Measurements from ENCODE around the gene CHD3.
A peak's percentile ranks its signal among the peaks of the same experiment; 100 is the strongest.
"Not testable (repeated sequence)": the region's sequence is repeated elsewhere in the genome, so short reads cannot be mapped to it uniquely, and the experiment has no call there.

CHD3 gene

GRCh38 chr17:7850701-7851437 lies 37.7 kb upstream of the CHD3 start:
- peak; percentile 53 for DNase-seq

- peak; percentile 99 for DNase-seq
Observed at GRCh38 chr17:7851438-7852261, 36.9 kb upstream of the CHD3 start.

DNA sequence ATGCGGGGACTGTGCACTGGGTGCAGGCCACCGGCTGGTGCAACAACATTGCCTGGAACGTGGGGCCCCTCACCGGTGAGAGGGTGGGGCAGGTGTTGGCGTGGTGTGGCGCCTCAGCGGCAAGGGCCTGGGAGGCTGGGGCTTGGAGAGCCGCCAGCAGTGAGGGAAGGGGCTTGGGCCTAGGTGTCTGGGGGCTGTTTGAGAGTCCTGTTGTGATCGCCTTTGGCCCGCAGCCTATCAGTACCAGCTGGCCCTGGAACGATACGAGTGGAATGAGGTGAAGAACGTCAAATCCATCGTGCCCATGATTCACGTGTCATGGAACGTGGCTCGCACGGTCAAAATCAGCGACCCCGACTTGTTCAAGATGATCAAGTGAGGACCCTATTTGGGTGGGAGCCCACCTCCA lies 36.3 kb upstream of the CHD3 start:
- DNase-seq, result no peak

DNA sequence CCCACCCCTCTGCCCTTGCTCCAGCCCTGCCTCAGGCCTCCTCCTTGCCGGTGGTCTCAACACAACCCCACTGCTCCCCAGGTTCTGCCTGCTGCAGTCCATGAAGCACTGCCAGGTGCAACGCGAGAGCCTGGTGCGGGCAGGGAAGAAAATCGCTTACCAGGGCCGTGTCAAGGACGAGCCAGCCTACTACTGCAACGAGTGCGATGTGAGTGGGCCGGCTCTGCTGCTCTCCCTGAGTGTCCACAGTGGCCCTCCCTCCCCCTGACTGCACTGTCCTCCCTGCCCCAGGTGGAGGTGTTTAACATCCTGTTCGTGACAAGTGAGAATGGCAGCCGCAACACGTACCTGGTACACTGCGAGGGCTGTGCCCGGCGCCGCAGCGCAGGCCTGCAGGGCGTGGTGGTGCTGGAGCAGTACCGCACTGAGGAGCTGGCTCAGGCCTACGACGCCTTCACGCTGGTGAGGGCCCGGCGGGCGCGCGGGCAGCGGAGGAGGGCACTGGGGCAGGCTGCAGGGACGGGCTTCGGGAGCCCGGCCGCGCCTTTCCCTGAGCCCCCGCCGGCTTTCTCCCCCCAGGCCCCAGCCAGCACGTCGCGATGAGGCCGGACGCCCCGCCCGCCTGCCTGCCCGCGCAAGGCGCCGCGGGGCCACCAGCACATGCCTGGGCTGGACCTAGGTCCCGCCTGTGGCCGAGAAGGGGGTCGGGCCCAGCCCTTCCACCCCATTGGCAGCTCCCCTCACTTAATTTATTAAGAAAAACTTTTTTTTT lies 35.5 kb upstream of the CHD3 start:
- DNase-seq, result no peak

GRCh38 chr17:7853691-7854038 lies 34.9 kb upstream of the CHD3 start:
- DNase-seq, result no peak

DNA sequence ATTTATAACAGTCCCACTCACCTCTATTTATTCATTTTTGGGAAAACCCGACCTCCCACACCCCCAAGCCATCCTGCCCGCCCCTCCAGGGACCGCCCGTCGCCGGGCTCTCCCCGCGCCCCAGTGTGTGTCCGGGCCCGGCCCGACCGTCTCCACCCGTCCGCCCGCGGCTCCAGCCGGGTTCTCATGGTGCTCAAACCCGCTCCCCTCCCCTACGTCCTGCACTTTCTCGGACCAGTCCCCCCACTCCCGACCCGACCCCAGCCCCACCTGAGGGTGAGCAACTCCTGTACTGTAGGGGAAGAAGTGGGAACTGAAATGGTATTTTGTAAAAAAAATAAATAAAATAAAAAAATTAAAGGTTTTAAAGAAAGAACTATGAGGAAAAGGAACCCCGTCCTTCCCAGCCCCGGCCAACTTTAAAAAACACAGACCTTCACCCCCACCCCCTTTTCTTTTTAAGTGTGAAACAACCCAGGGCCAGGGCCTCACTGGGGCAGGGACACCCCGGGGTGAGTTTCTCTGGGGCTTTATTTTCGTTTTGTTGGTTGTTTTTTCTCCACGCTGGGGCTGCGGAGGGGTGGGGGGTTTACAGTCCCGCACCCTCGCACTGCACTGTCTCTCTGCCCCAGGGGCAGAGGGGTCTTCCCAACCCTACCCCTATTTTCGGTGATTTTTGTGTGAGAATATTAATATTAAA lies 34.4 kb upstream of the CHD3 start:
- no peak for DNase-seq

DNA sequence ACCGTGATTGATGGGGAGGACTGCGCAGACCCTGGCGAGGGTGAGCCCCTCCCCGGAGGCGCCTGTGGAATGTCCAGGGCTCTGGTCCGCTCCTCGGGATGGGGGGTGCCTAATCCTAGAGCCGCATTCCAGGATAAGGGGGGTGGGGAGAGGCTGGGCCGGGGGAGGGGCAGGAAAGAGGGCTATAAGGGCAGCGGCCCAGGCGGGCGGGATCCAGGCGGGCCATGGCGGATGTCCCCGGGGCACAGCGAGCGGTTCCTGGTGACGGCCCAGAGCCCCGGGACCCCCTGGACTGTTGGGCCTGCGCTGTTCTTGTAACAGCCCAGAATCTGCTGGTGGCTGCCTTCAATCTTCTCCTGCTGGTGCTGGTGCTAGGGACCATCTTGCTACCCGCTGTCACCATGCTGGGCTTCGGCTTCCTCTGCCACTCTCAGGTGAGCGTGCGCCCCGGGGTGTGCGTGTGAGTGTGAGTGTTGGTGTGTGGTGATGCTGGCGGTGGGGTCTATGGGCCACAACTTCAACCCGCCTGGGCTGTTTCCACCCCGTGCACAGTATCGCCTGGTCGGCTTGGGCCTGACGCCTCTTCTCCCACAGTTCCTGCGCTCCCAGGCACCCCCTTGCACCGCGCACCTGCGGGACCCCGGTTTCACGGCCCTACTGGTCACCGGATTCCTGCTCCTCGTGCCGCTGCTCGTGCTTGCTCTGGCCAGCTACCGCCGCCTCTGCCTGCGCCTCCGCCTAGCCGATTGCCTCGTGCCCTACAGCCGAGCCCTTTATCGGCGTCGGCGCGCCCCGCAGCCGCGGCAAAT lies 33.5 kb upstream of the CHD3 start, which contains the start of gene TMEM88:
Gene TMEM88 (plus strand): TSS at position 216 of the 809 bp plus-strand sequence. CDS start 9 bp downstream, at position 225.
- DNase-seq, result peak; percentile 61

DNA sequence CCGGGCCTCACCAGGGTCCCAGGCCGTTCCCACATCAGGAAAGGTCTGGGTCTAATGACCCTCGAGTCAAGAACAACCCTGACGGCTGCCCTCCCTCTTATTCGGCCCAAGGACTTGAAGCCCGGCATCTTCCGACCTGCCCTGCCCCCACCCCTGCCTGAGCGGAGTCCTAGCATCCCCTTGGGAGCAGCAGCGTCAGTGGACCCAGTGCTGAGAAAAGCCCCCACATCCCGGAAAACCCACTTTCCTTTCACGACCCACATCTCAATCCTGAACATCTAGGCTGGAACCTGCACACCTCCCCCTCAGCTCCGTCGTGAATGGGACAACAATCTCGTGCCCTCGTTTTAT lies 33.0 kb upstream of the CHD3 start:
- no peak for DNase-seq

DNA sequence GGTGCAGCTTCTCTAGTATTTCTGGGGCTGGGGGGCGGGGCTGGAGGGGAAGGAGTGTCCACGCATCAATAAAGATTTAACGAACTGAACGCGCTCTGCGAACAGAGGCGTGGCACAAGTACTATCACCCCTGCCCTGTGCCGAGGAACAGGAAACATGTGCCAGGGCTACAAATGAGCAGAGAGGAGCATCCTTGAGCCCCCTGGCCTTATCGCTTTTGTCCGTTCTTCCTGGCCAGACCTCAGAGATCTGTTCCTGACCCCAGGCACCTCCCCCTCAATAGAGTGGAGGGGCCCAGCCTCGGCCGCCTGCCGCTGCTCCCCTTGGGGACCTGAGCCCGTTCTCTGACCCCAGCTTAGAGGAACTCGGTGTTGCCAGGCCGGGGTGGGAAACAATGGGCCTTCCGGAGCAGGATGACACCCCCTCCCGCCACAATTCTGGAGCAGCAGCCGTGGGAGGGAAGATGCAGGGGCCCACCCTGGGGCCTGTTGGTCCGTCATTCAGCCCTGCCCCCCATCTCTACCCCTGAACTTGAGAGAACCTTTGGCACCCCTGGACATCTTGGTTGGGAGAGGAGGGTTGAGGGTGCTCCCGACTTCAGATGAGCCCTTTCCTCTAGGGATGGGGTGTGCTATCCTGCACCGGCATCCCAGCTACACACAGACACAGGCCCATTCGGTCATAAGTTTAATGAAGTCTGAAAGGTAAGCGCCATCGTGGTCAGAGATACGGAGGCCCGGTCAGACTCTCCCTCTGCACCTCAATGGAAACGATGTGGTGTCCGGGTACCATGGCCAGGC lies 32.4 kb upstream of the CHD3 start:
- peak; percentile 85 for DNase-seq

DNA sequence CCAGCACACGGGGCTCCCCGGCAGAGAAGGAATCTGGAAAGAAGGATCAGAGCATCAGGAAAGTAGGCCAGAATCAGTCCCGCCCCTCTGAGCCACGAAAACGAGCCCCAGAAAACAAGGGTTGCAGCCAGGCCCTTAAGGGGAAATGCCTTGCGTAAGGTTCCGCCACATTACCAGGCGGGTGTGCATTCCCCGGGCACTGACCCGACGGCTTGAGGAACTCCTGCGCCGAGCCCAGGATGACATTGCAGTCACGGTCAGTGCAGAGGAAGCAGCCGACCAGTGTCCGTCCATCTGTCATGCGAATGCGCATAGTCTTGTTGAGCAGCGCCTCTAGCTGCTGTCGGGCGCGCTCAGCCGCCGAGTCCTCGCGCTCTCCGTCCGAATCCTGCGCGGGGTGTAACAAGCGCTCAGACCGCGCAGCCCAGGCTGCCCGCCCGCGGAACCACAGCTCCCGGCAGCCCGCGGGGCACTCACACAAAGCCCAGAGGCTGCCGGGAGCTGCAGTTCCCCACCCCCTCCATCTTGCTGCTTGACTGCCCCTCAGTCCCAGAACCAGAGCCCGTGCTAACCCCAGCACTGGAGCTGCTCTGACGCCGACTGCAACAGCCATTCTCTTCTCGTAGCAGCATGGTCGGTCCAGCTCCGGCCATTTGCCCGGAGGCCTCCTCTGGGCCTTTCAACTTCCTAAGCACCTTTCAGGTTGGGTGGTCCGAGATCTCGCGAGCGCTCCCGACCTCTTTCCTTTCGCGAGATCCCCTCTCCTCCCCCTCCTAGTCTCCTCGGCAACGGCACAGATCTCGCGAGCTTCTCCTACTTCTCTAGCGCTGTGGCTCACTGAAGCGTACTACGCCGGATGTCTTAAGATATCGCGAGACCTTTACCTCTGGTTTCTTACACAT lies 31.5 kb upstream of the CHD3 start, which contains the start of gene NAA38:
Gene NAA38 (minus strand): TSS at position 749 of the 902 bp plus-strand sequence. CDS start 96 bp downstream, at position 653.
- peak; percentile 100 for DNase-seq

DNA sequence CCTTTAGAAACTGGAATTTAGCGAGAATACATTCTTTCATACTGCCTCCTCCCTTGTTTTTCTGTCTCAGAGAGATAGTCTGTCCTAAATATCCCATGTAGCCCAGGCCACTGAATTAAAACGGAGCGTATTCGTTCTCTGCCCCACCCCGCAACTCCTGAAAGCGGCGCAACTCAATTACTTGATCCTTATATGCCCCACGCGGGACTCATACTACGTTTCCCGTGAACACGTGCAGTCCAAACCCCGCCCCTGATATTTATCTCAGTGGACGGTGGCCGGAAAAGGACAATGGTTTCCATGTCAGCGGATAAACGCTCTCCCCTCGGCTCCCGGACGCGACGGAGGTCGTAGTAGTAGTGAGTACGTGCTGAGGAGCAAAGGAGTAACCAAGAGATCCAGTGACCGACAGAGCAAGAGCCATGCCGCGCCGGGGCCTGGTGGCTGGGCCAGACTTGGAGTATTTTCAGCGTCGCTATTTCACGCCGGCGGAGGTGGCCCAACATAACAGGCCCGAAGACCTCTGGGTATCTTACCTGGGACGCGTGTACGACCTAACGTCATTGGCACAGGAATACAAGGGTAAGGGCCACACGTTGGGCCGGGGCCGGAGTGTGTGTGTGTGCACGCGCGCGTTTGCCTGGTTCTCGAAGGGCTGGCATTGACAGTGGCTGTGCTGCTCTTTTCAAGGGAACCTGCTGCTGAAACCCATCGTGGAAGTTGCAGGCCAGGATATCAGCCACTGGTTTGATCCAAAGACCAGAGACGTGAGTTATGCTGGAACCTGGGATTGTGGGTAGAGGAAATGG lies 30.7 kb upstream of the CHD3 start, which contains the start of gene CYB5D1:
Gene CYB5D1 (plus strand): TSS at position 291 of the 809 bp plus-strand sequence. CDS start 132 bp downstream, at position 423.
- DNase-seq, result peak; percentile 99

DNA sequence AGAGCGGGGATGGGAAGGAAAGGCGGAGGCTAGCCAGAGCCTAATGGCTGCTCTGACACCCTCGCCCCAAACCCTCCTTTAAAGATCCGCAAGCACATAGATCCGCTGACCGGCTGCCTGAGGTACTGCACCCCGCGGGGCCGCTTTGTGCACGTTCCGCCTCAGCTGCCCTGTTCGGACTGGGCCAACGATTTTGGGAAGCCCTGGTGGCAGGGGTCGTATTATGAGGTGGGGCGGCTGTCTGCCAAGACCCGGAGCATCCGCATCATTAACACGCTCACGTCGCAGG lies 30.1 kb upstream of the CHD3 start:
- peak; percentile 89 for DNase-seq

- DNase-seq, result no peak
Observed at GRCh38 chr17:7859028-7859427, 29.6 kb upstream of the CHD3 start.

- peak; percentile 85 for DNase-seq
Observed at GRCh38 chr17:7862692-7863437, 25.7 kb upstream of the CHD3 start.

DNA sequence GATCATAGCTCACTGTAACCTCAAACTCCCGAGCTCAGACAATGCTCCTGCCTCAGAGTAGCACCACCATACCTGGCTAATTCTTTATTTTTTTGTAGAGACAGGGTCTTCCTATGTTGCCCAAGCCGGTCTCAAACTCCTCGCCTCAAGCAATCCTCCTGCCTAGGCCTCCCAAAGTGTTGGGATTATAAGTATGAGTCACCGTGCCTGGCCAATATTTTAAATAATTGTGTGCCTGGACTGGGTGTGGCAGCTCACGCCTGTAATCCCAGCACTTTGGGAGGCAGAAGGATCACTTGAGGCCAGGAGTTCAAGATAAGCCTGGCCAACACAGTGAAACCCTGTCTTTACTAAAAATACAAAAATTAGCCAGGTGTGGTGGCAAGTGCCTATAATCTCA lies 24.2 kb upstream of the CHD3 start:
- DNase-seq, result not testable (repeated sequence)

GRCh38 chr17:7864995-7865650 lies 23.5 kb upstream of the CHD3 start:
- no peak for DNase-seq

GRCh38 chr17:7867881-7868329 lies 20.7 kb upstream of the CHD3 start:
- DNase-seq, result no peak

- no peak for DNase-seq
Observed at GRCh38 chr17:7873051-7873450, 15.5 kb upstream of the CHD3 start.

Measured in DMS53 (cell line).